ENCODE measurements around the gene SPINK9.
"Not testable (repeated sequence)": the region's sequence is repeated elsewhere in the genome, so short reads cannot be mapped to it uniquely, and the experiment has no call there.

The SPINK9 gene

GRCh38 chr5:148335259-148335658 is at the start of gene SPINK9:
TSS of gene SPINK9 (plus strand) at chr5:148335559. CDS start at chr5:148335614, 55 bp downstream.
- no peak for DNase-seq (ENCODE audit: low spot score)

- DNase-seq (ENCODE audit: low spot score): peak; percentile 4
Observed at GRCh38 chr5:148290271-148291195, 44.8 kb upstream of the SPINK9 start.

DNA sequence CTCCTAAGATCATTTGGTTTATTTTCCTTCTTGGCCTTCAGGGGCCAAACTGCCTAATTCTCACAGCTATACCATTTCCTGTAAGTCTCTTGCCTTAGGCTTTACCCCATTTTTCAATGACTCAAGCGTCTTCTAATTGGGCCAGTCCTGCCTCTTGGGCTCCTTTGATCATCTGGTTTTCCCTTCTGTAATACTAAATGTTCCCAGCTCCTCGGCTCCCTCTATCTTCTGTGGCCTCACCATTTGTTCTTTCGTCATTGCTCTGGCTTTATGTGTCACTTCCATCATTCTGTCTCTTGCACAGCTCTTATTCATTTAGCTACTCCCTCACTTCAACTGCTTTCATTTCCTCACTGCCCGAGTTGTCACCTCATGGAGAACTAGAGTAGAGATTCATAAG is 37.6 kb upstream of the SPINK9 start:
- DNase-seq (ENCODE audit: low spot score): no peak

GRCh38 chr5:148306446-148306845 is 28.9 kb upstream of the SPINK9 start:
- no peak for DNase-seq (ENCODE audit: low spot score)

DNA sequence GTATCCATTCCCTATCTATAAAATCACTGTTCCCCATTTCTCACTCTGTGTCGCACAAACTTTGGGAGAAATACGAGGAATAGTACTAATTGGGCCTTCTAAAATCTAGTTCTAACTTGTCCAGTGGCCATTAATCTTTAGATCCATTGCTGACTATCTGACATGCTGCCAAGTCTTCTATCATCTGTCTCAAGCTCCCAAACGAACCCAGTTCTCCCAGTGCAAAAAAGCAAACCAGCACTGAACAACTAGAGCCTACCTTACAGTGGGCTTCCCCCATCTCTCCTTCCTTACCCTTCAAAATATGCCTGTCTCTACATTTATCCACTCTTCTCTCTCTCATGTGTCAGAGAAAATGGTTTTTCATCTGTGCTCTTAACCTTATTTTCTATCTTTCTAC is 26.3 kb upstream of the SPINK9 start:
- no peak for DNase-seq (ENCODE audit: low spot score)

GRCh38 chr5:148309746-148310145 is 25.6 kb upstream of the SPINK9 start:
- DNase-seq (ENCODE audit: low spot score): no peak

- DNase-seq (ENCODE audit: low spot score): no peak
Observed at GRCh38 chr5:148311484-148311883, 23.9 kb upstream of the SPINK9 start.

GRCh38 chr5:148312153-148312552 is 23.2 kb upstream of the SPINK9 start, which contains the start of gene SPINK7:
TSS of gene SPINK7 (plus strand) at chr5:148312423. CDS start at chr5:148312484, 61 bp downstream.
- DNase-seq (ENCODE audit: low spot score): no peak

DNA sequence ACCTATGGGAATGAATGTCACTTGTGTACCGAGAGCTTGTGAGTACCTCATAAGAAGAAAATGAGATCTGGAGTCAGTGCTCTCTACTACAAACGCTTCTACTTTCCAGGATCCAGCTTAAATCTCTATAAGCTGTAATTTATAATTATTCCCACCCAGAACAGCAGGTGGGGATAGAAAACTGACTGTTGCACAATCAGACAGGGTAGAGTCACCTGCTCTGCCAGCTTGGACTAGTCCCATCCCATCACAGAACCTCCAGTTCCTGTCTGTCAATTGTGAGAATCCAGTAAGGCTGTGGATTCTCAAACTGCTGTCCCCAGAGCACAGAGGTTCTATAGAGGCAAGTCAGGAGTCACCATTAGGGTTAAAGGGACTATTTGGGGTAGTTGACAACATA is 21.2 kb upstream of the SPINK9 start:
- no peak for DNase-seq (ENCODE audit: low spot score)

DNA sequence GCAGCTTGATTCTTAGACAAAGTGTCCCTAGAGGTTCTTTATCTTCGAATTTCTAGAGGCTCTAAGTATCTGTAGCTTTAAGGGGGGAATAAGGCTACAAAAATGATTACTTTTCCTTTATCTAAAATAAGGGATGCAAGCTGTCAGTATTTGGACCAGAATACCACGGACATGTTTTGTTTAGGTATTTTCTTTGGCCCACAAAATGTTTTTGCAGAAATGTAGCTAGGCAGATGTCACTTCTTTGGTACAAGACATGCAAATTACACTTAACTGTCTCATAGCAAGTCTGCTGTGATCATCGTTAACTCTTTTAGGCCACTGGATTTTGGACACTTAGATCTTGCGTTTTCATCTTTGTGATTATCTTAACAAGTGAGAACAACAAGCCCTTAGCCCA is 20.6 kb upstream of the SPINK9 start:
- DNase-seq (ENCODE audit: low spot score): no peak

- not testable (repeated sequence) for DNase-seq (ENCODE audit: low spot score)
Observed at GRCh38 chr5:148320011-148320963, 15.1 kb upstream of the SPINK9 start.

DNA sequence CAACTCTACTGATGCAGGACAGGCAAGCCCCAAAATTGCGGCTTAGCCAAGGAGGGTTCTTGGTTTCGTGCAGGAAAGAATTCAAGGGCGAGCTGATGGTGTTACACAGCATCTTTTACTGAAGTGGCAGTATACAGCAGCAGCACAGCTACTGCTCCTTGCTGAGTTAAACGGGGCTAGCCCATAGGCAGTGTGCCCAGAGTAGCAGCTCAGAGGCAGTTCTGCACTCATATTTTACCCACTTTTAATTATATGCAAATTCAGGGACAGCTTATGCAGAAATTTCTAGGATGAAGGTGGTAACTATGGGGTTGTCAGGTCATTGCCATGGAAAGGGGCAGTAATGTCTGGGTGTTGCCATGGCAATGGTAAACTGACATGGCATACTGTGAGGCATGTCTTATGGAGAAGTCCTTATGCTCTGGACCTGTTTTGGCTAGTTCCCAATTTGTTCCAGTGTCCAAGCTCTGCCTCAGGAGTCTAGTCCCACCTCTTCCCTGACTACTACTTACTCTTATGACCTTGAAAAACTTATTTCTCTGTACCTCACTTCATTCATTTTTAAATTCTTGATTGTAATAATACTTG is 2.0 kb upstream of the SPINK9 start:
- no peak for DNase-seq (ENCODE audit: low spot score)

- no peak for DNase-seq (ENCODE audit: low spot score)
Observed at GRCh38 chr5:148336704-148337435, 1.5 kb downstream of the SPINK9 start.

DNA sequence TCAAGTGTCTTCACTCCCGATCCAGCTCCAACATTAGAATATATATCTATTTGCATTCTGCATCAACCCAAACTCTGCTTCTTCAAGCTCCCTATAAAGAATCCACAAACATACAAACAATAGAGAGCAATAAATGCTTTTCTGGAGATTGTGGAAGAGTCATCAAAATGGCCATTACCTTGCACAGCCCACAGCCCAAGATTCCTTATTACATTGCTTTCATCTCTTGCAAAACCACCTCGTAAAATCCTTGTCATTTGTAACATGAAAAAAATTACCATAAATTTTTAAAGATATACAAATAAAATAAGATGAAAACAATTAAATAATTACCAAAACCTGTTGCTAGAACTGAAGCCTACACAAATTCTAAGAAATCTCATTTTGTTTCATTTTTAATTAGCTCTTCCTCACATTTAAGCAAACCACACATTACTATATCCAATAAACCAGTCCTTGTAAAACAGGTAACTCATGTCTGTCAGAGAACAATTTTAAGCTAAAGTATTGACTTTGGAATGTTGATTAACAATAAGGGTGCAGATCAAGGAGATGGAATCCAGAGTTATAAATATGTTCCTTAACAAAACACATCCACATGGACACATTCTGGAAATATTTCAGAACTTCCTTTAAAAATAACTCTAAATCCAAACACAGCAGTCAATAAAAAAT is 7.1 kb downstream of the SPINK9 start:
- DNase-seq (ENCODE audit: low spot score): no peak

- no peak for DNase-seq (ENCODE audit: low spot score)
Observed at GRCh38 chr5:148343046-148343407, 7.7 kb downstream of the SPINK9 start.

- DNase-seq (ENCODE audit: low spot score): no peak
Observed at GRCh38 chr5:148343603-148344487, 8.5 kb downstream of the SPINK9 start.

- no peak for DNase-seq (ENCODE audit: low spot score)
Observed at GRCh38 chr5:148347706-148348105, 12.3 kb downstream of the SPINK9 start.

DNA sequence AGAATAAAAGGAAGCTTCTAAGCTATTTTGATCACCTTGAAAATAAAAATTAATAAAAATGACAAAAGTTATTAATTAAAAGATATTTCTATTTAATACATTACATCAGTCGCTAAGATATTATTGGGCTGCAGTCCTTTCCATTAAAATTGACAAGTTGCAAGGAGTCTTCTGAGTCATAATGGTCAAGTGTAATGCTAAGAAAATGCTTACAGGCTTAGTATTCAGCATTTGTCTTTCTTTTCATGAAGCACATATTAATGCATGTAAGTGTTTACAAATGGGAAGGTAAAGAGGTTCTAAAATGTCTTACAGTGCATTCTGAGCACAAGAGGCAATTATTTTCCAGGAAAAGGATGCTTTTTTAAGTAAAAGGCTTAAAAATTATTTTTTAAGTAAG is 17.3 kb downstream of the SPINK9 start:
- no peak for DNase-seq (ENCODE audit: low spot score)

DNA sequence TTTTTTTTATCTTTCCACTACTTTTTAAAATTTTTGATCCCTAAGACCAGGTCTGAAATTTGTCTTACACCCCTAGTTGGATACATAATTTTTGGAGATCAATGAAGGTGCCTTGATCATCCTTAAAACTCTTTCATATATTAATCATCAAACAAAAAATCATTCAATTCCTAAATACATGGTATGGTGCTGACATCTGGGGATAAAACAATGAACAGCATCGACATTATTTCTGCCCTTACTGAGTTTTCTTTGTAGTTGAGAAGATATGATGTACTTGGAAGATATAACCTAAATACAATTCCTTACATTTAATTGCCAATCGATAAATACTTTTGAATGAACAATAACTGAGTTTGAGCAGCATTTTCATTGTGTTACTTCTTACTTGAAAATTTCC is 18.3 kb downstream of the SPINK9 start:
- DNase-seq (ENCODE audit: low spot score): no peak

GRCh38 chr5:148364343-148364742 is 29.0 kb downstream of the SPINK9 start:
- DNase-seq (ENCODE audit: low spot score): no peak

Measured in AG08396 (cell line).